ENCODE data around the gene BCL7B. TPM values are rescaled to one million over a fixed set of nuclear protein-coding genes. Genes with fewer than 3 reads are reported as not detected.
A peak's percentile ranks its signal among the peaks of the same experiment; 100 is the strongest.

Gene BCL7B
- total and polyA plus RNA-seq, 7 donors, result 58.1 to 155 (median 114) TPM

GRCh38 chr7:73578342-73579128, 21.0 kb upstream of the BCL7B start, which contains the start of gene TBL2:
TSS of gene TBL2 (minus strand) at chr7:73578579. CDS start at chr7:73578549, 30 bp downstream.
- H3K4me3 ChIP-seq, result peak within 1 kb of the TSS; percentile 63 to 88 (median 85)
- TF ChIP-seq POLR2AphosphoS5 (IDR thresholded peaks at IDR 0.05), result peak; percentile 74 to 91 (median 84)
- TF ChIP-seq, protein P1, sequence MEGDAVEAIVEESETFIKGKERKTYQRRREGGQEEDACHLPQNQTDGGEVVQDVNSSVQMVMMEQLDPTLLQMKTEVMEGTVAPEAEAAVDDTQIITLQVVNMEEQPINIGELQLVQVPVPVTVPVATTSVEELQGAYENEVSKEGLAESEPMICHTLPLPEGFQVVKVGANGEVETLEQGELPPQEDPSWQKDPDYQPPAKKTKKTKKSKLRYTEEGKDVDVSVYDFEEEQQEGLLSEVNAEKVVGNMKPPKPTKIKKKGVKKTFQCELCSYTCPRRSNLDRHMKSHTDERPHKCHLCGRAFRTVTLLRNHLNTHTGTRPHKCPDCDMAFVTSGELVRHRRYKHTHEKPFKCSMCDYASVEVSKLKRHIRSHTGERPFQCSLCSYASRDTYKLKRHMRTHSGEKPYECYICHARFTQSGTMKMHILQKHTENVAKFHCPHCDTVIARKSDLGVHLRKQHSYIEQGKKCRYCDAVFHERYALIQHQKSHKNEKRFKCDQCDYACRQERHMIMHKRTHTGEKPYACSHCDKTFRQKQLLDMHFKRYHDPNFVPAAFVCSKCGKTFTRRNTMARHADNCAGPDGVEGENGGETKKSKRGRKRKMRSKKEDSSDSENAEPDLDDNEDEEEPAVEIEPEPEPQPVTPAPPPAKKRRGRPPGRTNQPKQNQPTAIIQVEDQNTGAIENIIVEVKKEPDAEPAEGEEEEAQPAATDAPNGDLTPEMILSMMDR (IDR thresholded peaks at IDR 0.05), result no peak
- TF ChIP-seq POLR2A (IDR thresholded peaks at IDR 0.05), result peak; percentile 65 to 75
- no peaks in the 10 kb centered on the region for H3K9me3 ChIP-seq
- H3K27ac ChIP-seq, result peak within 1 kb of the TSS; percentile 85 to 95 (median 93)
- H3K4me1 ChIP-seq, result peaks cover 0 to 35% (median 23%) of the 10 kb centered on the region in 4 donors
- intact Hi-C loops (cut with DNase I), result loop anchor here (1.0 to 2.0 kb wide), 4 partner anchors 21 to 596 kb away; partner anchors contain the start of genes ABHD11, BAZ1B, BCL7B and EIF4H
- H3K27me3 ChIP-seq, result no peaks in the 10 kb centered on the region
- peaks cover 9 to 21% (median 14%) of the 10 kb centered on the region in 4 donors for H3K36me3 ChIP-seq
- DNase-seq, result peak; percentile 99
- 0 to 1% methylated on average over 75 of the region's 75 CpGs for WGBS, 2 donors

DNA sequence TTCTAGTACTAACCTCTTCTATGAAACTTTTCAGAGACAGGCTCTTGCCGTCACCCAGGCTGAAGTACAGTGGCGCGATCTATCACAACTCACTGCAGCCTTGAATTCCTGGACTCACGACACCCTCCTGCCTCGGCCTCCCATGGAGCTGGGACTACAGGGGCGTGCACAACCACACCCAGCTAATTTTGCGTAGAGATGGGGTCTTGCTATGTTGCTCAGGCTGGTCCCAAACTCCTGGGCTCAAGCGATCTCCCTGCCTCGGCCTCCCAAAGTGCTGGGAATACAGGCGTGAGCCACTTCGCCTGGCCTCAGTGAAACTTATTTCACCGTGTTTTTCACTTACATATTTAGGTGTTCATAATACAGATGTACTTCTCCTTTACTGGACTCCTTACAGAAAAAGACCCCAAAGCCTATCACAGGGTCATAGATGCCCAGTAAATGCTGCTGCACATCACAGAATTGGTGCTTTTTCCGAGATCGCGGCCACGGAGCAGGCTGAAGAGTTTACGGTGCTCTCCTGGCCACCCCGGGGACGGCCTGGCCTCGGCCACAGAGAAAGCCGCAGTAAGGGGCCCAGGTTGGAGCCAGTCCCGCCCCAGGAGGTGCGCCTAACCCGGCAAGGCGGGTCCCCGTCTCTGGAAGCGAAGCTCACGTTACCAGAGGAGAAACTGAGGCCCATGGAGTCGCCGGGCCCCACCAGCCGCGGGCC, 20.3 kb upstream of the BCL7B start:
- H3K9me3 ChIP-seq, result no peaks in the 10 kb centered on the region
- TF ChIP-seq, protein P1 (IDR thresholded peaks at IDR 0.05), result no peak
- TF ChIP-seq POLR2AphosphoS5 (IDR thresholded peaks at IDR 0.05) (no peak), POLR2A (IDR thresholded peaks at IDR 0.05) (no peak), EP300 (IDR thresholded peaks at IDR 0.05) (no peak)
- H3K36me3 ChIP-seq, result peaks cover 16 to 29% (median 21%) of the 10 kb centered on the region in 4 donors
- peaks cover 0 to 35% (median 23%) of the 10 kb centered on the region in 4 donors for H3K4me1 ChIP-seq
- H3K27me3 ChIP-seq, result no peaks in the 10 kb centered on the region
- DNase-seq, result no peak
- H3K4me3 ChIP-seq, result peak overlapping the region; percentile 63 to 88 (median 85)
- H3K27ac ChIP-seq, result peak overlapping the region; percentile 85 to 95 (median 93)
- intact Hi-C loops (cut with DNase I), result loop anchor here (1.0 to 2.0 kb wide), 4 partner anchors 20 to 597 kb away; partner anchors contain the start of genes ABHD11, BAZ1B, BCL7B and EIF4H
- 4 to 12% methylated on average over 32 of the region's 32 CpGs for WGBS, 2 donors

- Histone ChIP-seq H3K9me3 (no peaks in the 10 kb centered on the region), H3K4me1 (peaks cover 0 to 24% (median 19%) of the 10 kb centered on the region in 4 donors), H3K4me3 (no peak overlapping the region), H3K36me3 (peaks cover 39 to 69% (median 56%) of the 10 kb centered on the region in 4 donors), H3K27ac (no peak overlapping the region), H3K27me3 (no peaks in the 10 kb centered on the region)
- no peak for DNase-seq
- TF ChIP-seq POLR2A (IDR thresholded peaks at IDR 0.05), result no peak
- TF ChIP-seq EP300 (IDR thresholded peaks at IDR 0.05), result no peak
- TF ChIP-seq POLR2AphosphoS5 (IDR thresholded peaks at IDR 0.05), result no peak
- TF ChIP-seq, protein P1 (IDR thresholded peaks at IDR 0.05), result no peak
- intact Hi-C loops (cut with DNase I), result no loop called here
- WGBS, 2 donors, result 97% methylated on average over 11 of the region's 11 CpGs
These were observed 16.3 kb upstream of the BCL7B start for GRCh38 chr7:73573791-73574190.

DNA sequence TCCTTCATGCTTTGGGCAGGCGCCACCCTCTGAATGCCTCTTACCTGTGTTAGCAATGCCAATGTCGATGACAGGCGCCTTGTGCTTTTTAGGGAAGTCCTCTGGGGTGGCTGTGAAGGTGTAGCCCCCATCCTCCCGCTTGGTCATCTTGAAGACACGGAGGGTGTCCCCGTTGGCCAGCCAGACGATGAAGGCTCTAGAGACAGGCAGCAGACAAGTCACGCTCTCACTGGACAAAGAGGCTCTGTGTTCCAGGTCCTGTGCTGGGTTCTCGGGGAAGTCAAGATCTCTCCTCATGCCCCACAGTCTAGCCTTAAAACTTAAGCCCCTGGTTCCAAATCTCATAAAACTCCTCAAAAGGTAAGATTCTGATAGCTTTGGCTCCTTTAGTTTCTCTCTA, 15.8 kb upstream of the BCL7B start:
- peaks cover 0 to 24% (median 19%) of the 10 kb centered on the region in 4 donors for H3K4me1 ChIP-seq
- peaks cover 39 to 69% (median 56%) of the 10 kb centered on the region in 4 donors for H3K36me3 ChIP-seq
- no peak overlapping the region for H3K27ac ChIP-seq
- DNase-seq, result no peak
- H3K27me3 ChIP-seq, result no peaks in the 10 kb centered on the region
- no peak for TF ChIP-seq EP300 (IDR thresholded peaks at IDR 0.05)
- TF ChIP-seq POLR2A (IDR thresholded peaks at IDR 0.05), result no peak
- TF ChIP-seq, protein P1 (IDR thresholded peaks at IDR 0.05), result no peak
- TF ChIP-seq POLR2AphosphoS5 (IDR thresholded peaks at IDR 0.05), result no peak
- 96% methylated on average over 9 of the region's 9 CpGs for WGBS, 2 donors
- intact Hi-C loops (cut with DNase I), result no loop called here
- no peak overlapping the region for H3K4me3 ChIP-seq
- H3K9me3 ChIP-seq, result no peaks in the 10 kb centered on the region

All from sigmoid colon (tissue), 7 donors.